NCI-H2196 (cell line): ENCODE measurements around the gene CFAP43.
"Not testable (repeated sequence)": the region's sequence is repeated elsewhere in the genome, so short reads cannot be mapped to it uniquely, and the experiment has no call there.

ENCODE experiments used
- DNase-seq: peaks from one replicate; lab custom pipeline; 2025; ENCODE audit not compliant: unreplicated experiment; lab: John Stamatoyannopoulos, UW

CFAP43 gene

DNA sequence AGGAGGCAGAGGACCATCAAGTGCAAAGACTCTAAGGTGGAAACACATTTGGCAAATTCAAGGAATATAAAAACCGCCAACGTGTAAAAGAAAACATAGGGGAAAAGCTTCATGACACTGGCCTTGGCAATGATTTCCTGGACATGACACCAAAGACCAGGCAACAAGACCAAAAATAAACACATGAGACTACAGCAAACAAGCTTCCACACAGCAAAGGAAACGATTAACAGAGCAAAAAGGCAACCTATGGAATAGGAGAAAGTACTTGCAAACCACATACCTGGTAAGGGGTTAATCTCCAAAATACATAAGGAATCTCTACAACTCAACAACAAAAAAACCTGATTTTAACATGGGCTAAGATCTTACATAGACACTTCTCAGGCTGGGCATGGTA, 26.0 kb upstream of the CFAP43 start:
- no peak for DNase-seq

DNA sequence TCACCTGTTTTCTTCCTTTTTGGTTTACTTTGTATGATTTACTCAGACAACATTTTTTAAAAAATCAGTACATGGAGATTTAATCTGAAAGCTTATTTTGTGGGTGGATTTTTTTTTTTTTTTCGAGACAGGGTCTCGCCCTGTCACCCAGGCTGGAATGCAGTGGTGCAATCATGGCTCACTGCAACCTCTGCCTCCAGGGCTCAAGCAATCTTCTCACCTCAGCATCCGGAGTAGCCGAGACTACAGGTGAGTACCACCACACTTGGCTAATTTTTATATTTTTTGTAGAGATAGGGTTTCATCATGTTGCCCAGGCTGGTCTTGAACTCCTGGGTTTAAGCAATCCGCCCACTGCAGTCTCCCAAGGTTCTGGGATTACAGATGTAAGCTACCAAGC, 25.1 kb upstream of the CFAP43 start:
- DNase-seq: no peak

DNA sequence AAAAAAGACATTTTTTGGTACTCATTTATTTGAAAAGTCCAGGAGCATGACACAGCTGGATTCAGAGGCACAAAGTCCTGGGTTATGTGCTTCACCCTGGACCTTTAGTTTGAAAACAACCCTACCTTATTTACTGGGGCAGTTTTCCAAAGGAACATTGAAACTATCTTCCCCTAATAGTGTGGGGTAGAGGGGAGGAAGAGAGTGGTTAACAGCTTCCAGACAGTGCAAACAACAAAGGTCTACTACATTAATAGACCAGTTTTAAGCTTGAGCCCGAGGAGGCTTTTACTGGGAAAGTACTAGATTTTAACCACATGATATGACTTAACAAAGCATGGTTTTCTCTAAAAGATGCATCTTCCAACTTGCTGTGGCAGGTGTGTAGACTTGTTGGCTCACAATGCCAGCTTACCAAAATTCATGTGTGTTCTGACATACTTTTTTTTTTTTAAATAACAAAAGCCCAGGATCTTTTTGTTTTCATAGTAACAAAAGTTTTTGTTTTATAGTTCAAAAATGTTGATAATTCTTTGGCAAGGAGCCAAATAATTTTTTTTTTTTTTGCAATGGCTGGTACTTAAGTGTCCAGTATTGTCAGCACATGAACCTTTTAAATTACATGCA, 24.3 kb upstream of the CFAP43 start:
- DNase-seq: no peak

DNA sequence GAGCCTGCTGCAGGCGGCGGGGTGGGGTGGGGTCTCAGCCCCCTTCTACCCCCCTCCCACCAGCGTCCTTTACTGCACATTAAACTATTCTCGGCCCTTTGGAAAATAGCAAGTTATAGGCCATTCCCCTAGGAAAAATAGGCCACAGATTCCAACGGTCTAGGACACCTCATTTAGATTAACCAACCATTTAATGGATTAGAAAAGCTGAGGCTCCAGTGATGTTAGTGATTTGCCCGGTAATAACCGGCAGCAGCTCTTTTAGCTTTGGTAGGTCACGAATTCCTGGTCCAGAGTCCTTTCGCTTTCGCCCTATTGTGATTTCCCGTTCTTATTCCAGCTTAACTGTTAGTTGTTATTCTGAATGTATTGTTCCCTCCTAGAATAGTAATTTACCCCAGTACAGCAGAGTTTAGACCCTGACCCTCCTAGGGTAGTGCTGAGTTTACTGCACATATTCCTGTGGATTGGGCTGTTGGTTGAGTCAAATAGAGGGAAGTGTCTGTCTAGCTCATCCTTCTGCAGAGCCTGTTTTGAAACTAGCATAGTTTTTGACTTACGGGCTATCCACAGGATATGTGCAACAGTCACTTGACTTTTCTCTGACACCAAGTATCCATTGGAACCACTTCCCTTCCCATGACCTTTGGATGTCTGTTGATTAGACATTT, 23.3 kb upstream of the CFAP43 start:
- DNase-seq: peak; percentile 1

DNA sequence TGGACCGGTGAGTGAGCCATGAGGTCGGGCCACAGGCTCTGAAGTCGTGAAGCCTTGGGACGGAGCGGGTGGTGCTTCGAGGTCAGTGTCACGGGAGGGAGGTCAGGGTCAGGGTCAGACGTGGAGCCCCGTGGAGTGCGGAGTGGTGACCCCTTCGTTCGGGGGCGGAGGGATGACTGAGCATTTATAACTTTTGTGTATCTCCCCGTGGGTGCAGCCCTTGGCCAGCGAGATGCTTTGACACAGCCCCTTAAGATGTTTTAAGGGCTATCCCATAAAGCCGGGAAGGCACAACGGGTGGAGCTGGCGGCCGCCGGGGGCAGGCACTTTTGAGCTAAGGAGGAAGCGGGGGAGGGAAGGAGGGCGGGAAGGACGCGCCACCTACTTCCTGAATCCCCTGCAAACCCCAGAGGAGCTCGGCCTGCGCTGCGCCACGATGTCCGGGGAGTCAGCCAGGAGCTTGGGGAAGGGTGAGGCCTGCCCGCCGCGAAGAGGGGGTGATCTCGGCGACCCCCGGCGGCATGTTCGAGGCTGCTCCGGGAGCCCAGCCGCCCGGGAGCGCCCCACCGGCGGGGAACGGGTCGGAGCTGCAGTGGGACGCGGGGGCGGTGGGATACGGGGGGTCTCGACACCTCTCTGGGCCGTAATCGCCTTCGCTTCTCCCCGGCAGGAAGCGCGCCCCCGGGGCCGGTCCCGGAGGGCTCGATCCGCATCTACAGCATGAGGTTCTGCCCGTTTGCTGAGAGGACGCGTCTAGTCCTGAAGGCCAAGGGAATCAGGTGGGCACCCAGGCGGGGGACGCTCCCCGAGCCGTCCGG, 22.5 kb upstream of the CFAP43 start, which contains the start of gene GSTO1:
Gene GSTO1, plus strand, starts transcription at position 400 of the 818 bp plus-strand sequence. Its CDS starts 37 bp downstream, at position 437.
- DNase-seq: peak; percentile 3

DNA sequence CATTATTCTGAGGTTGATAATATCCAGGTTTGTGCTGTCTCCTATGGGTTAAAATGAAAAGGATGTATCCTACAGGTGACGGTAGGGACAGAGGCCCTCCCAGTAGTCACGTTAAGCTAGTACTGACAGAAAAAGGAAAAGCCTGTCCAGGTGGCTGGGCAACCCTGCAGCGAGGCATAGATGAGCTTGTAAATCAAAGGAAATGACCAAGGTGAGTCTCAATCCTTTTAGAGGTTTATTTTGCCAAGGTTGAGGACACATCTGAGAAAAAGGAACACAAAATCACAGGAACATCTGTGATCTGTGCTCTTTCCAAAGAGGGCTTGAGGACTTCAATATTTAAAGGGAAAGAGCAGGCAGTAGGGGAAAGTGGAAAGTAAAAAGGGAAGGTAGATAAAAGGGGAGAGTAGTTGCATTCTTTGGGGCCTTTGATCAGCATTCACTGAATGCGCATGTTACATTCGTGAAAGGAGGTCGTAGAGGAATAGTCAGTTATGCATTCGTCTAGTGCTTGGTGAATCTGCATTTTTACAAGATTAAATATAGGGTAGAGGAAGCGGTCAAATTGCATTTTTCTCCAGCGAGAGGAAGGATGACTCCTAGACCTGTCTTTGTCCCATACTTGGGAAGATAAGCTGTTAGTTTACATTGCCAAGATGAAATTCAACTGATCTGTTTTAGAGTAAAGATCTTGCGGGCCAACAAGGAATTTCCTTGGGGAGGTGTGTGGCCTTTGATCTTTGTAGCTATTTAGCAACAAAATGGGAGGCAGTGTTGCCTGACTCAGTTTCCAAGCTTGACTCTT, 21.6 kb upstream of the CFAP43 start:
- DNase-seq: no peak

DNA sequence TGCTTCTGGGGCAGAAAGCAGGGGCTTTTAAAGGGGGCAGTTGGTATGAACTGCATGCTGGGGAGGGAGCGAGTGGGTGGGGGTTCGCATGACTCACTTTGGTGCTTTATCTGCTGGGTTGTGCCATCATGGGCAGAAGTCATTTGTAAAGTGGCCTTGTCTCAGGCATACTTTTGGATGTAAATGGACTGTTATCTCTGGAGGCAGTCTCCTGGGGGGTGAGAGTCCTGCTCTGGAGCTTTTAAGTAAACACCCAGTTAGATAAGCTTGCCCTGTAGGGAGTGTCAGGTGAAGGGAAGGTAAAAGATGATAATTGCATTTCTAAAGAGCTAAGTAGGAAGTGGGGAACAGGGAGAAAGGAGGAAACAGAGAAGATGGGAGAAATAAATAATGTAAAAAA, 20.9 kb upstream of the CFAP43 start:
- DNase-seq: no peak

DNA sequence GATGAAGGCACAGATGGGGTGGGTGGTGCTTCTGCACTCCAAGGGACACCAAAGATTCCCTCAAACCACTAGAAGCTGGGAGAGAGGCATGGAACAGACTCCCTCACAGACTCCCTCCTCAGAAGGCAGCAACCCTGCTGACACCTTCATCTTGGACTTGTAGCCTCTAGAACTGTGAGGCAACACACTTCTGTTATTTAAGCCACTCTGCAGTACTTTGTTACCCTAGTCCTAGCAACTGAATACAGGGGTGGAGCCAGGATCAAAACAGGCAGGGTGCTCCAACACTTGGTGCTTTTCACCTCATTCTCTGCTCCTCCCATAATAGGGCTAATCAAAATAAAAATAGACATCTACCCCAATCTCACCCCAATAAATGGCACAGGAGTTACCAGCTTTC, 20.2 kb upstream of the CFAP43 start:
- DNase-seq: no peak

DNA sequence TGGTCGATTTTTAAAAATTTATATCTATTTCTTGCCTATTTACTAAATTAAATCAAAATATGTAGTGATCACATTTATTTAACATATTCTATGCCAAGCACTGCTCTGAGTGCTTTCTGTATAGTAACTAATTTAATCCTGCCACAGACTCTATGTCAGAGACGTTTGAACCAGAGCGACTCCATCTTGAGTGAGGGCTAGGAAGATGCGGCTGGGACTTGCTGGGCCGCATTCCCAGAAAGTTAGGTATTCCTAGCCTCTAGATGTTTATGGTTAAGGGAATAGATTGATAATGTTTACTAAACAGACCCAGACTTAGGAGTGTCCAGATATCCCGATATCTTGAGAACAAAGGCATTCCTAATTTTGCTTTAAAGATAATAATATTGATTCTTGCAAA, 19.3 kb upstream of the CFAP43 start:
- DNase-seq: no peak

DNA sequence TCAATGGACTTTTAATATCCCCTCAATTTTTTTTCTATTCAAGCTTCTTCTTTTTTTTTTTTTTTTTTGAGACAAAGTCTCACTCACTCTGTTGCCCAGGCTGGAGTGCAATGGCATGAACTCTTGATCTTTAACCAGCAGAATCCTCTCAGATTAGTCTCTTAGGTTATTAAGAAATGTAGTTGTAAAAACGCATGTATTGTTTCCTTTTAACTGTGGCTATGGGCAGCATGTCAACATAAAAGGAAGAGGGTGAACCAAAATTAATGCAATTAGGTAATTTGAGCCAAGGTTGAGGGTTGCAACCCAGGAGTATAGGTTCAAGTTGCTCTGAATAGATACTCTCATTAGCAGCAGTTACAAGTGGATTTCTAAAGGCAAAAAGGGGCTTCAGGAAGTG, 18.2 kb upstream of the CFAP43 start:
- DNase-seq: no peak

DNA sequence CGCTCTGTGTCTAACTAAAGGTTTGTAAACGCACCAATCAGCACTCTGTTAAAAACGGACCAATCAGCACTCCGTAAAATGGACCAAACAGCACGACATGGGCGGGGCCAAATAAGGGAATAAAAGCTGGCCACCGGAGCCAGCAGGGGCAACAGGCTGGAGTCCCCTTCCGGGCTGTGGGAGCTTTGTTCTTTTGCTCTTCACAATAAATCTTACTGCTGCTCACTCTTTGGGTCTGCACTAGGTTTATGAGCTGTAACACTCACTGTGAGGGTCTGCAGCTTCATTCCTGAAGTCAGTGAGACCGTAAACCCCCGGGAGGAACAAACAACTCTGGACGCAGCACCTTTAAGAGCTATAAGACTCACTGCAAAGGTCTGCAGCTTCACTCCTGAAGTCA, 16.8 kb upstream of the CFAP43 start:
- not testable (repeated sequence) for DNase-seq

DNA sequence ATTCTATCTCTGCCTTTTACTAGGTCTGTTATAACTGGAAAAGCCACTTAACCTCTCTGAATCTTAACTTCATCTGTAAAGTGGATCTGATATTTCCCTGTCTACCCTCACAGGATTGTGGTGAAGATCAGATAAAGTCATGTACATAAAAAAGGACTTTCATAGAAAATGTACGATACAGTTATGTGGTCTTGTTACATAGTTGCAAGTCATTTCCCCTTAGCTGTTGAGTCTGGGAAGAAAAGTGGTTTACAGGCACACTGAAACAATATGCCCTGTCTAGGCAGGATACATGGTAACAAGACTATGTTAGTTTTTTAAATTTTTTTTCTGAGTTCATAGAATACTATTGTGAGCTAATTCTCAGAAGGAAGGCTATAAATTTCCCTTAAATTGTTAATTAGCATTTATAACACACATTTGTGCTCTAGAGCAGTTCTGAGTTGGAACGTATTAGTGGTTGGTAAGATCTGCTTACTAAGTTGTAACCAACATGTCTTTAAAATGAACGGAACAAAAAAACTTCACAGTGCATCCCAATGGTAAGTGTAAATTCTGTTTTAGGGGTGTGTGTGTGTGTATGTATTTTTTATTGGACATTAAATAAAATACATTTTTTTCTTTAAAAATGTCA, 15.5 kb upstream of the CFAP43 start:
- DNase-seq: no peak

DNA sequence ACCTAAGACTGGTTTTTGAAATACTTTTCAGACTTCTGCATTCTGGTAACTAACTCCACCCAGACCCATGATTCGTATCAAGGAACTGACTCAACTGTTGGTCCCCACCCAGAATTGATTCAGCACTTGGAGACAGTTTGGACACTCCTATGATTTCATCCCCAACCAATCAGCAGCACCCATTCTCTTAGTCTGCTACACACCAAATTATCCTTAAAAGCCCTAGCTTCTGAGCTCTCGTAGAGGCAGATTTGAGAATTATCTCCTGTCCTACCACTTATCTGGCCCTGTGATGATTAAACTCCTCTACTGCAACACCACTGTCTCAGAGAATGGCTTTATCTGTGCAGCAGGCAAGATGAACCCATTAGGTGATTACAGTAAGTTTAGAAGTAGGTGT, 14.8 kb upstream of the CFAP43 start:
- no peak for DNase-seq

DNA sequence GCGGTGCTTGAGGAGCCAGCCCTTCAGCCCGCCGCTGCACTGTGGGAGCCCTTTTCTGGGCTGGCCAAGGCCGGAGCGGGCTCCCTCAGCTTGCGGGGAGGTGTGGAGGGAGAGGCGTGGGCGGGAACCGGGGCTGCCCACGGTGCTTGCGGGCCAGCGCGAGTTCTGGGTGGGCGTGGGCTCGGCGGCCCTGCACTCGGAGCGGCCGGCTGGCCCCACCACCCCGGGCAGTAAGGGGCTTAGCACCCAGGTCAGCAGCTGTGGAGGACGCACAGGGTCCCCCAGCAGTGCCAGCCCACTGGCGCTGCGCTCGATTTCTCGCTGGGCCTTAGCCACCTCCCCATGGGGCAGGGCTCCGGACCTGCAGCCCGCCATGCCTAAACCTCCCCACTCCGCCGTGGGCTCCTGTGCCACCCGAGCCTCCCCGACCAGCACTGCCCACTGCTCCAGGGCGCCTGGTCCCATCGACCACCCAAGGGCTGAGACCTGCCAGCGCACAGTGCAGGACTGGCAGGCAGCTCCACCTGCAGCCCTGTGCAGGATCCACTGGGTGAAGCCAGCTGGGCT, 13.0 kb upstream of the CFAP43 start:
- no peak for DNase-seq

DNA sequence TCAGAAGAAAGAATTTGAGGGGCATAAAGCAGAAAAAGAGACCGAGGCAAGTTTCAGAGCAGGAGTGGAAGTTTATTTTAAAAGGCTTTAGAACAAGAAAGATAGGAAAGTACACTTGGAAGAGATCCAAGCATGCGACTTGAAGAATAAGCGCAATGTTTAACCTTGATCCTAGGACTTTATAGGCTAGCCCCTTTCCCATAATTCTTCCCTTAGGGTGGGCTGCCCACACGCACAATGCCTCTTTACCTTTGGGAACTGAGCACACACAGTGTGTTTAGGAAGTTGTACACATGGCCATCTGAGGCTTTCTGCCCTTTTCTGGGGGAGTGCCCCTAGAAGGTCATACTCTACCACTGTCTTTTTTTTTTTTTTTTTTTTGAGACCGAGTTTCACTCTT, 11.3 kb upstream of the CFAP43 start:
- DNase-seq: no peak

DNA sequence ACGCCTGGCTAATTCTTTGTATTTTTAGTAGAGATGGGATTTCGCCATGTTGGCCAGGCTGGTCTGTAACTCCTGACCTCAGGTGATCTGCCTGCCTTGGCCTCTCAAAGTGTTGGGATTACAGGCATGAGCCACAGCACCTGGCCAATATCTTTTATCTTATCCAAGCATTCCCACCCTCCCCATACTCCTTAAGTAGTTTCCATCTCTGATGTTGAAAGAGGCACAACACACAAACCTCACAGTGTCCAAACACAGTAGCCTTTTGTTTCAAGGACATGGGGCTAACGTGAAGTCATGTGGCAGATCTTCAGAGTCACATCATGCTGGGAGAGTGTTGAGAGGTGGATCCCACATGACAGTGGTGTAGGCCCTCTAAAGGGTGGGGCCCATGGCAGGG, 10.8 kb upstream of the CFAP43 start:
- DNase-seq: not testable (repeated sequence)

DNA sequence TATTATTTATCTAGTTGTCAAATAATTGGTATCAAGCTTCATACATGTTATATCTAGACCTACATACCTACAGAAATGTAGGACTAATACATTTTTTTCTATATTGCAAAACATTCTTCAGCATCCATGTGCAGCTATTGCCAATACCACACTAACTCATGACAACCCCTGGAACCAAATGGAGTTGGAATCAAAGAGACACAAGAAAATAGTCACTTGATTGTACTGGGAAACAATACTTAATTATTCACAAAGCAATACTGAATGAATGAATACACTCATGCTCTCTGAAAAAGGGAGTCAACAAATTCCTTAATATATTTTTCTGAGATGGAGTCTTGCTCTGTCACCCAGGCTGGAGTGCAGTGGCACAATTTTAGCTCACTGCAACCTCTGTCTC, 10.4 kb upstream of the CFAP43 start:
- DNase-seq: no peak

DNA sequence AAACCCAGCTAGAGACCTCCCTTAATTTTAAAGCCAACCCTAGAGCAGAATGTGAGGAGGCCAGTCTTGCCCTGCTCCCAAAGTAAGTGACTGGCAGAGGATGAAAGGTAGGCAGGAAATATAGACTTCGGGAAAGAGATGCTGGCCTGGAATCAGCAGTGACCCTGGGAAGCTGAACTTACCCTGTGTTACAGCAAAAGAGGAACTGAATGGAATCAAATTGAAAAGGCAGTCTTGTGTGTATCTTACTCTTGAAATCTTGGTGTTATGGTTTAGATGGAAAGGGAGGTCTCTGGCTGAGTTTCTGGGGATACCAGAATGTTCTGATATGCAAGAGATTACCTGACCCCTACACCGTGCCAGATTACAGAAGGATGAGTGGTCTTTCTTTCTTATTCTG, 7.9 kb upstream of the CFAP43 start:
- DNase-seq: no peak

DNA sequence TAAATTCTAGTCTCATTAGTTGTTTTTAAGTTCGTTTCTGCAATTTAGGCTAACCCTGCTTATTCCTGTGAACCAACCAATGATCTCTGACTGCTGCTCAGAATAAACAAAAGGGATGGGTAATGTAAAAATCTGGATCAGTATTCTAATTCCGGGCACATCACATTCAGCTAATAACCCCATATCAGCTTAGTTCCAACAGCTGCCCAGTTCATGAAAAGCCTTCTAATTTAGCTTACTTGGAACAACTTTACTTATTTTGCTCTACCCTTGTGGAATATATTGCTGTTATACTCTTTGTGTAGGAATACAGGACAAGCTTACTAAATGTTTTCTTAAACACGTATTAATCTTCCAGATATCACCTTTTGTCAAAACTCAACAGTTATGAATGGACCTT, 3.6 kb upstream of the CFAP43 start:
- DNase-seq: no peak

DNA sequence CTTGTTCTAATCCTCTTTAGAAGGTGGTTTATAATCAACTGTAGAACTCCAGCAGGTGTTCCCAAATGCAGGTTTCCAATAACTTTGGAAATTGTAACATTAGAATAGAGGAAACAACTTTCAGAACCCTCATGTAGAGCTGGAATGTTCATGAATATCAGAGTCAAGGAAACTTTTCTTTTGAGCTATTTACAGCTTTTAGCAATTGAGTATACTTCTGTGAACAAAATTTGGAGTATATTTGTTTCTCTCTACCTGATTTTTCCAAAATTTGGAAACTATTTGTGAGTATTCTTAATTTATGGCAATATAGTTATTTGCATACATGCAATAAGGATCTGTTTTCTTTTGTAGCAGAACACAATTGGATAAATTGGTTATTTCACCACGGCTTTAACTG, 2.8 kb upstream of the CFAP43 start:
- DNase-seq: no peak

DNA sequence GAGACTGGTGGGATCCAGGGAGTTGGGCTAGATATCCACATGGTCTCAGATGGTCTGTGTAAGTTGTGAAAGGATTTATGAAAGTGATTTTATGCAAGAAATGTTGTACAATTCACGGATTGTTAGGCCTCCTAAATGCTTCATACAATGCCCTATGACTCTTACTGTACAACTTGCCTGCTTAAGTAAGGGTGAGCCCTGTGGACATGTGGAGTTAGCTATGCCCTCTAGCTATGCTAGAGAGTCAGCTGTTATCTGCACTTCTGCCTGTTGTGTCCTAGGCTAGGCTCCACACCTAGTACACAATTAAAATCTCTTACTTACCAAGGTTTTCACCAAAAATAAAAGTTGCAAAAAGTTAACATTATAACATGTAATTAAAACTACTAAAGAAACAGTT, 1.7 kb upstream of the CFAP43 start:
- no peak for DNase-seq
